Central memory CD8-positive, alpha-beta T cell (primary cell): ENCODE results near the gene NALCN.

Source experiments
- ATAC-seq: fragments of 150-1000 bp; cut with Tn5 transposase; replicated peaks from 2 replicates; pipeline ENCODE4 v1.10.0; 2022; ENCODE audit warnings: mild to moderate bottlenecking, moderate FRiP score, moderate number of reproducible peaks; ENCODE audit not compliant: poor library complexity, severe bottlenecking; ENCODE audit errors: extremely low read depth
- DNase-seq, 2 donors: peaks; one replicate each; pipeline ENCODE4 v3.0.0; 2021; ENCODE audit warnings: low spot score in 2 of 2
- H3K27ac Mint-ChIP-seq: one replicate; pipeline ENCODE4 v1.8.0; 2022; ENCODE audit warnings: low read depth, mild to moderate bottlenecking, moderate library complexity, mixed read lengths
- H3K27me3 Mint-ChIP-seq: one replicate; pipeline ENCODE4 v1.8.0; 2022; ENCODE audit warnings: mixed read lengths
- H3K36me3 Mint-ChIP-seq: one replicate; pipeline ENCODE4 v1.8.0; 2022; ENCODE audit warnings: mild to moderate bottlenecking, moderate library complexity, mixed read lengths; ENCODE audit not compliant: insufficient read depth
- H3K4me1 Mint-ChIP-seq: one replicate; pipeline ENCODE4 v1.8.0; 2022; ENCODE audit warnings: mixed read lengths
- H3K4me3 Mint-ChIP-seq: one replicate; pipeline ENCODE4 v1.8.0; 2022; ENCODE audit warnings: mild to moderate bottlenecking, moderate library complexity, mixed read lengths
- H3K9me3 Mint-ChIP-seq: one replicate; pipeline ENCODE4 v1.8.0; 2022; ENCODE audit warnings: mixed read lengths

NALCN gene

GRCh38 chr13:101036546-101036945, 379.8 kb downstream of the NALCN start:
- H3K4me1 Mint-ChIP-seq, result no peaks in the 10 kb centered on the region
- no peak overlapping the region for H3K4me3 Mint-ChIP-seq
- H3K27ac Mint-ChIP-seq, result no peak overlapping the region

DNA sequence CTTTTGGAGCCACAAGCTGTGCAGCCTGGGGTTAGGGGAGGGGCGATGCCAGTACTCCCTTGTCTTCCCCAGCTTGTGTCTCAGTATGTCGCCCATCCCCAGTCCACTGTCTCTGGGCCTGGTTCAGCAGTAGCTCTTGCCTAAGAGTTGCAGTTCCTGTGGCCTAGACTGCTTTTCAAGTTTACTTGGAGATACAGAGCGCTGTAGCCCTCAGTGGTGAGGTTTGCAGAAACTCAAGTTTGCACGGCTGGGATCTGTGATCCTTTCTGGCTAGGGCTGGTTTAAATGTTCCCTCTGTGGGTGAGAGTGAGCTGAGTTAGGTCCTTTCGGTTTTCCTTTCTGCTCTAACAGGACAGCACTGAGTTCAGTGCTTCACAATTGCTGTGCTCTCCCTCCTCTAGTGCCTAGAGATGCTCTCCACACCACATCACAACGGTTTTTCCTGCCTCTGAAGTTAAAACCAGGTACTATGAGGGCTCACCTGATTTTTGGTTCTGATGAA, 381.1 kb downstream of the NALCN start:
- ATAC-seq, result no peak
- Mint-ChIP-seq H3K4me3 (no peak overlapping the region), H3K36me3 (no peaks in the 10 kb centered on the region), H3K9me3 (peaks cover 14% of the 10 kb centered on the region), H3K27ac (no peak overlapping the region), H3K27me3 (peaks cover 58% of the 10 kb centered on the region), H3K4me1 (no peaks in the 10 kb centered on the region)
- DNase-seq, result no peak

More at GRCh38 chr13:101036546-101036945, 379.8 kb downstream of the NALCN start:
- Mint-ChIP-seq H3K36me3 (no peaks in the 10 kb centered on the region), H3K27me3 (peaks cover 45% of the 10 kb centered on the region), H3K9me3 (peaks cover 19% of the 10 kb centered on the region)
- DNase-seq (no peak), ATAC-seq (no peak)

GRCh38 chr13:101026736-101027398, 389.4 kb downstream of the NALCN start:
- Mint-ChIP-seq H3K4me1 (no peaks in the 10 kb centered on the region), H3K27me3 (peaks cover 41% of the 10 kb centered on the region), H3K27ac (no peak overlapping the region), H3K36me3 (no peaks in the 10 kb centered on the region), H3K9me3 (peaks cover 2% of the 10 kb centered on the region), H3K4me3 (no peak overlapping the region)
- ATAC-seq (no peak), DNase-seq (no peak)

- no peak overlapping the region for H3K27ac Mint-ChIP-seq
- DNase-seq (no peak), ATAC-seq (no peak)
- H3K4me3 Mint-ChIP-seq, result no peak overlapping the region
- peaks cover 37% of the 10 kb centered on the region for H3K27me3 Mint-ChIP-seq
- no peaks in the 10 kb centered on the region for H3K4me1 Mint-ChIP-seq
- no peaks in the 10 kb centered on the region for H3K36me3 Mint-ChIP-seq
- no peaks in the 10 kb centered on the region for H3K9me3 Mint-ChIP-seq
Observed at GRCh38 chr13:101026328-101026727, 390.0 kb downstream of the NALCN start.

- Mint-ChIP-seq H3K4me1 (no peaks in the 10 kb centered on the region), H3K9me3 (no peaks in the 10 kb centered on the region), H3K27ac (no peak overlapping the region), H3K4me3 (no peak overlapping the region), H3K27me3 (peaks cover 33% of the 10 kb centered on the region), H3K36me3 (no peaks in the 10 kb centered on the region)
- DNase-seq (no peak), ATAC-seq (no peak)
Observed at GRCh38 chr13:101025925-101026324, 390.4 kb downstream of the NALCN start.

DNA sequence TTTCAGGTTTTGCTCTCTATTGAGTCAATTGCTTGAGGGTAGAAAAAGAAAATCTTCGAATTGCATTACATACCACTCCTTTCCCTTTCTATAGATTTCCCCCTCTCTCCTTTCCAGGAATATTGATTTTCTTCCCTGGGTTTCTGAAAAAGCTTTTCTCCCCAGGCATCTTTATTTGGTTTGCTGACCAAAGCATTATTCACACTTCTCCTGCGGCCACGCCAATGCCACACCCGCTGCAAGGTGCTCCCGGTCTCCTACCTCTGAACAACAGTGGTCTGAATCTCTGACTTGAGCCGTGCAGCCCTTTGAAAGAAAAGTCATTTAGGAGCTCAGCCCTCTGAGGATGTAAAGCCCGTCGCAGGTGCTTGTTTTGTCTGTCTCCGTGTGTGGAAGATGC, 390.8 kb downstream of the NALCN start:
- Mint-ChIP-seq H3K4me1 (no peaks in the 10 kb centered on the region), H3K27me3 (peaks cover 31% of the 10 kb centered on the region), H3K4me3 (no peak overlapping the region), H3K9me3 (no peaks in the 10 kb centered on the region), H3K27ac (no peak overlapping the region), H3K36me3 (no peaks in the 10 kb centered on the region)
- ATAC-seq (no peak), DNase-seq (no peak)

DNA sequence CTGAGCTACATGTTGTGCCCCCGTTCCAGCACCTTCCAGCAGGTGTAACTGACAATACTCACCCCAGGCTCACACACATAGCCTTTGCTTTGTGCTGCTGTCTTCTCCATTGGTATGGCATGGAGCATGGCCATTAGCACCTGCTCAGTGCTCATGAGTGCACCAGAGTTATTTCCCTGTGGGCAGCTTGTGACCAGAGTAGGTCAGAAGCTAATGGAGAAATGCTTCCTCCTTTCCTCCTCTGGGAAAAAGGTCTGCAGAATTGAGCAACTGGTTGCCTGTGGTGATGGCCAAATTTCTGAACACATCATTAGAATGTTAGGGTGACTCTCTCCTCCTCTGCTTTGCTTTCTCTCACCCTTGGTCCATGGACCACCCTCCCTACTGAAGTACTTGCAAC, 397.2 kb downstream of the NALCN start:
- Mint-ChIP-seq H3K4me3 (no peak overlapping the region), H3K9me3 (no peaks in the 10 kb centered on the region), H3K27me3 (peaks cover 62% of the 10 kb centered on the region), H3K27ac (no peak overlapping the region), H3K36me3 (peaks cover 2% of the 10 kb centered on the region), H3K4me1 (no peaks in the 10 kb centered on the region)
- ATAC-seq, result no peak
- no peak for DNase-seq

- H3K27ac Mint-ChIP-seq, result no peak overlapping the region
- no peak overlapping the region for H3K4me3 Mint-ChIP-seq
- no peaks in the 10 kb centered on the region for H3K9me3 Mint-ChIP-seq
- ATAC-seq (no peak), DNase-seq (no peak)
- H3K4me1 Mint-ChIP-seq, result no peaks in the 10 kb centered on the region
- H3K27me3 Mint-ChIP-seq, result peaks cover 62% of the 10 kb centered on the region
- peaks cover 2% of the 10 kb centered on the region for H3K36me3 Mint-ChIP-seq
Observed at GRCh38 chr13:101018720-101019119, 397.6 kb downstream of the NALCN start.

GRCh38 chr13:101017123-101017872, 399.0 kb downstream of the NALCN start:
- Mint-ChIP-seq H3K36me3 (peaks cover 2% of the 10 kb centered on the region), H3K27me3 (peaks cover 53% of the 10 kb centered on the region), H3K9me3 (no peaks in the 10 kb centered on the region), H3K27ac (no peak overlapping the region), H3K4me1 (no peaks in the 10 kb centered on the region), H3K4me3 (no peak overlapping the region)
- ATAC-seq (no peak), DNase-seq (no peak)

DNA sequence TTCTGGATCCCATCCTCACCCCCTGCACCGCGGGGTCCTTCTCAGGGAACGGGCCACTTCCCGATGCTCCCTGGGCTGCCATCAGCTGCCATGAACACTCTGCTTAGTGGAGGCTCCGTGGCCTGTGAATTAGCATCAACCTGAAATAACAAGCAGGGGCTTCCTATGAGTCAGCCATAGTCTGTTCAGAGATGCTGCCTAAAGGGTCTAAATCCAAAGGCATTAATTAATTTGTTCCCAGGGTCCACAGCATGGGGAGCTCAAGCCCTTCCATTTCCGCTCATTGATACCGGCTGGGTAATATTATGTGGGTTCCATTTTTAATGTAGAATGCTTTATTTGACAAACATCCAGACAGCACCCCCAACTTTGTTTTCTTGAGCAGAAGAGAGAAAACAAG, 399.8 kb downstream of the NALCN start:
- Mint-ChIP-seq H3K36me3 (peaks cover 2% of the 10 kb centered on the region), H3K27ac (no peak overlapping the region), H3K4me1 (no peaks in the 10 kb centered on the region), H3K27me3 (peaks cover 58% of the 10 kb centered on the region), H3K9me3 (no peaks in the 10 kb centered on the region), H3K4me3 (no peak overlapping the region)
- ATAC-seq (no peak), DNase-seq (no peak)

DNA sequence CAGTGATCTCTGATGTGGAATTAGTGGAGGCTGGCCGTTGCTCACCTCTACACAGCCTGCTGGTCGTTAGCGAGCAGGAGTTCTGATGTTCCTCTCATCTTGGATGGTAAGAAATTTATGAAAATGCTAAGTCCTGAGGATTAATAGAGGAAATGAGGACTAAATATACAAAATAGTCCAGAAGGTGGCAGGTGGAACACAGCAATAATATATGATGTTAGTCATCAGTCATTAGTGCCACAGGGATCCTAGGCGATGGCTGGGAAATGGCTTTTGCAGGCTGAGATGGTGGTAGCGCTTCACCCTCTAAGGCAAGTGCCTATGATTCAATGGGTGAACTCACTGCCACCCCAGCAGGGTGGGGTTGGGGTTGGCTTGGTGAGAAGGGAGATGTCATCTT, 403.1 kb downstream of the NALCN start:
- Mint-ChIP-seq H3K9me3 (no peaks in the 10 kb centered on the region), H3K4me3 (no peak overlapping the region), H3K27me3 (peaks cover 51% of the 10 kb centered on the region), H3K36me3 (no peaks in the 10 kb centered on the region), H3K4me1 (no peaks in the 10 kb centered on the region), H3K27ac (no peak overlapping the region)
- no peak for ATAC-seq
- DNase-seq, result no peak

DNA sequence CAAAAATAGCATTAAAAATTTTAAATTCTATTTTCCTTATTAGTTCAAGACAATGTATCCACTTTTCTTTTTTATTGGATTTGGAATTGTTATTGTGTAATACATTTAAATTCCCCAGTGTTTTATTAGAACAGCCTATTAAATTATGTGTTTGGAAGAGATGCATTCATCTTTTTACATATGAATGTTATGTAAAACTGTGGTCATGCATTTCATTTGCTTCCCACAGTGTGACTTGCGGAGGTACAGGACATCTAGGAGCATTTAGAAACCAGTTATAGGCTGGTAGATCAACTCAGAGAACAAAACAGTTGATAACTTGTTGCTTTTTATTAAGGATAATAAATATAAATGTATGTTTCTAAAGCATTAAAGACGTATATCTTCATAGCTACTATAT, 406.2 kb downstream of the NALCN start:
- DNase-seq (no peak), ATAC-seq (no peak)
- Mint-ChIP-seq H3K27ac (no peak overlapping the region), H3K4me3 (no peak overlapping the region), H3K4me1 (no peaks in the 10 kb centered on the region), H3K36me3 (no peaks in the 10 kb centered on the region), H3K27me3 (peaks cover 27% of the 10 kb centered on the region), H3K9me3 (no peaks in the 10 kb centered on the region)

GRCh38 chr13:101007245-101007644, 409.1 kb downstream of the NALCN start:
- H3K4me1 Mint-ChIP-seq, result no peaks in the 10 kb centered on the region

More at GRCh38 chr13:101007245-101007644, 409.1 kb downstream of the NALCN start:
- Mint-ChIP-seq H3K27ac (no peak overlapping the region), H3K36me3 (no peaks in the 10 kb centered on the region), H3K9me3 (no peaks in the 10 kb centered on the region), H3K27me3 (peaks cover 28% of the 10 kb centered on the region), H3K4me3 (no peak overlapping the region)
- DNase-seq, result no peak
- no peak for ATAC-seq
